ENCODE results near the gene NRAP. TPM values are rescaled to one million over a fixed set of nuclear protein-coding genes. Genes with fewer than 3 reads are reported as not detected.

The NRAP gene
- total RNA-seq, 3 donors from 2014 or later, result not detected

- no peak for DNase-seq (ENCODE audit: low spot score in 2 of 2)
- intact Hi-C loops (cut with DNase I; ENCODE audit: low total_unique reads), result no loop called here
- TF ChIP-seq POLR2A (IDR thresholded peaks at IDR 0.05) (no peak), POLR2AphosphoS5 (IDR thresholded peaks at IDR 0.05) (no peak), CTCF (IDR thresholded peaks at IDR 0.05) (no peak)
- no peaks in the 10 kb centered on the region for H3K9me3 ChIP-seq
- H3K4me1 ChIP-seq, result no peaks in the 10 kb centered on the region
- no peaks in the 10 kb centered on the region for H3K27me3 ChIP-seq
- no peak overlapping the region for H3K27ac ChIP-seq
- H3K4me3 ChIP-seq, result no peak overlapping the region
- H3K36me3 ChIP-seq, result no peaks in the 10 kb centered on the region
Observed at GRCh38 chr10:113610631-113611601, 52.9 kb downstream of the NRAP start.

GRCh38 chr10:113609704-113610108 lies 54.1 kb downstream of the NRAP start:
- Histone ChIP-seq H3K4me1 (no peaks in the 10 kb centered on the region), H3K27me3 (no peaks in the 10 kb centered on the region), H3K9me3 (no peaks in the 10 kb centered on the region), H3K27ac (no peak overlapping the region), H3K36me3 (no peaks in the 10 kb centered on the region), H3K4me3 (no peak overlapping the region)
- intact Hi-C loops (cut with DNase I; ENCODE audit: low total_unique reads), result no loop called here
- TF ChIP-seq POLR2A (IDR thresholded peaks at IDR 0.05), result no peak
- TF ChIP-seq POLR2AphosphoS5 (IDR thresholded peaks at IDR 0.05), result no peak
- TF ChIP-seq CTCF (IDR thresholded peaks at IDR 0.05), result no peak
- DNase-seq (ENCODE audit: low spot score in 2 of 2), result no peak

GRCh38 chr10:113605268-113605978 lies 58.4 kb downstream of the NRAP start:
- Histone ChIP-seq H3K27me3 (no peaks in the 10 kb centered on the region), H3K36me3 (no peaks in the 10 kb centered on the region), H3K4me3 (no peak overlapping the region), H3K27ac (no peak overlapping the region), H3K9me3 (no peaks in the 10 kb centered on the region), H3K4me1 (no peaks in the 10 kb centered on the region)
- no peak for DNase-seq (ENCODE audit: low spot score in 2 of 2)
- intact Hi-C loops (cut with DNase I; ENCODE audit: low total_unique reads), result no loop called here
- no peak for TF ChIP-seq CTCF (IDR thresholded peaks at IDR 0.05)
- TF ChIP-seq POLR2AphosphoS5 (IDR thresholded peaks at IDR 0.05), result no peak
- no peak for TF ChIP-seq POLR2A (IDR thresholded peaks at IDR 0.05)

GRCh38 chr10:113604572-113604971 lies 59.3 kb downstream of the NRAP start:
- no peaks in the 10 kb centered on the region for H3K4me1 ChIP-seq
- no peak for DNase-seq (ENCODE audit: low spot score in 2 of 2)
- intact Hi-C loops (cut with DNase I; ENCODE audit: low total_unique reads), result no loop called here

More at GRCh38 chr10:113604572-113604971, 59.3 kb downstream of the NRAP start:
- Histone ChIP-seq H3K27ac (no peak overlapping the region), H3K9me3 (no peaks in the 10 kb centered on the region), H3K36me3 (no peaks in the 10 kb centered on the region), H3K27me3 (no peaks in the 10 kb centered on the region), H3K4me3 (no peak overlapping the region)
- TF ChIP-seq CTCF (IDR thresholded peaks at IDR 0.05), result no peak
- no peak for TF ChIP-seq POLR2A (IDR thresholded peaks at IDR 0.05)
- TF ChIP-seq POLR2AphosphoS5 (IDR thresholded peaks at IDR 0.05), result no peak
